OCI-LY7 (cell line): ENCODE data around the gene PCDH9.

Source experiments
- EZH2phosphoT487 ChIP-seq: fragments of 200-600 bp; sonication (generic); IDR thresholded peaks from 2 replicates; pipeline ENCODE4 v1.6.1; 2018; ENCODE audit warnings: low read depth, borderline replicate concordance, mild to moderate bottlenecking, mixed run types, antibody characterized with exemption, low read length, moderate library complexity, mixed read lengths
- TF ChIP-seq, protein P1 (sequence below): fragments of 200-600 bp; sonication (generic); conservative IDR thresholded peaks from 2 replicates; pipeline ENCODE4 v1.5.1; 2014; ENCODE audit warnings: mild to moderate bottlenecking, antibody characterized with exemption, low read length, moderate library complexity, mixed read lengths

DNA sequence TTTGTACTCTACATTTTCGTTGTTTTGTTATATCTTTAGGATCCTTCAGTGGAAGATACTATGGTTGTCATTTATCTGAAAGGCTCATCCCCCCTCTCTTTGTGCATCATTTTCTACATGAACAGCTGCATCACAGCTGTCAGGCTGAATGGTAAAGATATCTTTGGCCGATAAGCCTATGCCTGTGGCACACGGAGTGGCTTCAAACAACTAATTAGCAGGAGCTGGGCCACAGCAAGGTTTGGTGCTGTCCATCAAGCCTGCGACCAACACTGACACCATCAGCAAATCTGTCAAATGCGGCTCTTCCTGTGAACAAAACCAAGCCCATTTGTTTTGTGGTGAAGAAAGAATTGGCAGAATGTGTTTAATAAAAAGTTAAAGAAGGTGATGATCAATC is 334.4 kb downstream of the PCDH9 start:
- TF ChIP-seq, protein P1, sequence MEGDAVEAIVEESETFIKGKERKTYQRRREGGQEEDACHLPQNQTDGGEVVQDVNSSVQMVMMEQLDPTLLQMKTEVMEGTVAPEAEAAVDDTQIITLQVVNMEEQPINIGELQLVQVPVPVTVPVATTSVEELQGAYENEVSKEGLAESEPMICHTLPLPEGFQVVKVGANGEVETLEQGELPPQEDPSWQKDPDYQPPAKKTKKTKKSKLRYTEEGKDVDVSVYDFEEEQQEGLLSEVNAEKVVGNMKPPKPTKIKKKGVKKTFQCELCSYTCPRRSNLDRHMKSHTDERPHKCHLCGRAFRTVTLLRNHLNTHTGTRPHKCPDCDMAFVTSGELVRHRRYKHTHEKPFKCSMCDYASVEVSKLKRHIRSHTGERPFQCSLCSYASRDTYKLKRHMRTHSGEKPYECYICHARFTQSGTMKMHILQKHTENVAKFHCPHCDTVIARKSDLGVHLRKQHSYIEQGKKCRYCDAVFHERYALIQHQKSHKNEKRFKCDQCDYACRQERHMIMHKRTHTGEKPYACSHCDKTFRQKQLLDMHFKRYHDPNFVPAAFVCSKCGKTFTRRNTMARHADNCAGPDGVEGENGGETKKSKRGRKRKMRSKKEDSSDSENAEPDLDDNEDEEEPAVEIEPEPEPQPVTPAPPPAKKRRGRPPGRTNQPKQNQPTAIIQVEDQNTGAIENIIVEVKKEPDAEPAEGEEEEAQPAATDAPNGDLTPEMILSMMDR: no peak
- TF ChIP-seq EZH2phosphoT487: no peak
